OCI-LY7 (cell line): ENCODE measurements around the gene MYL12A. TPM values are rescaled to one million over a fixed set of nuclear protein-coding genes. Genes with fewer than 3 reads are reported as not detected.

Experiments used
- BruUV-seq: library from RNA; stranded (reverse); fragments of 400-500 nt; replicated peaks from 2 replicates; lab custom pipeline; 2021; lab: Mats Ljungman, UMichigan
- CTCF ChIA-PET: fragments of 300-600 bp; sonication (Branson Sonifier 250); formaldehyde crosslinking; loops from one replicate; lab custom pipeline; 2022; ENCODE audit warnings: antibody characterized with exemption; ENCODE audit not compliant: unreplicated experiment; lab: Charles Lee
- POLR2A ChIA-PET: fragments of 300-600 bp; sonication (Branson Sonifier 250); formaldehyde crosslinking; loops from one replicate; lab custom pipeline; 2022; ENCODE audit warnings: antibody characterized with exemption; lab: Charles Lee
- DNase-seq: peaks from one replicate; pipeline ENCODE4 v3.0.0-alpha.2; 2015; ENCODE audit warnings: low spot score
- H2AFZ ChIP-seq: fragments of 200-600 bp; sonication (generic), shearing (Covaris generic); 2 replicates; pipeline ENCODE4 v1.6.1; 2014; ENCODE audit warnings: mild to moderate bottlenecking, antibody characterized with exemption, low read length, moderate library complexity
- H3K27ac ChIP-seq: fragments of 200-600 bp; sonication (generic); 2 replicates; pipeline ENCODE4 v1.5.1; 2014; ENCODE audit warnings: mixed run types, low read depth, mild to moderate bottlenecking, moderate library complexity, low read length, inconsistent platforms; ENCODE audit not compliant: poor library complexity, severe bottlenecking
- H3K36me3 ChIP-seq: fragments of 200-600 bp; sonication (generic); 2 replicates; pipeline ENCODE4 v1.6.1; 2014; ENCODE audit warnings: mild to moderate bottlenecking, antibody characterized with exemption, low read length, moderate library complexity, mixed read lengths; ENCODE audit not compliant: insufficient read depth
- H3K4me1 ChIP-seq: fragments of 200-600 bp; sonication (generic); 2 replicates; pipeline ENCODE4 v1.5.1; 2014; ENCODE audit warnings: mild to moderate bottlenecking, low read length; ENCODE audit not compliant: insufficient read depth, poor library complexity, severe bottlenecking
- H3K4me2 ChIP-seq: fragments of 200-600 bp; sonication (generic); 2 replicates; pipeline ENCODE4 v1.6.1; 2014; ENCODE audit warnings: mild to moderate bottlenecking, low read length
- H3K4me3 ChIP-seq: fragments of 200-600 bp; sonication (generic); 2 replicates; pipeline ENCODE4 v1.5.1; 2014; ENCODE audit warnings: mild to moderate bottlenecking, low read depth, low read length; ENCODE audit not compliant: poor library complexity, severe bottlenecking
- H3K79me2 ChIP-seq: fragments of 200-600 bp; sonication (generic); 2 replicates; pipeline ENCODE4 v1.6.1; 2016; ENCODE audit warnings: low read depth, mild to moderate bottlenecking, low read length, moderate library complexity, mixed read lengths; ENCODE audit not compliant: insufficient read depth
- H3K9me2 ChIP-seq: fragments of 200-600 bp; sonication (generic); 2 replicates; pipeline ENCODE4 v1.6.1; 2016; ENCODE audit warnings: mild to moderate bottlenecking, low read length, mixed read lengths; ENCODE audit not compliant: insufficient read depth
- H3K9me3 ChIP-seq: fragments of 200-600 bp; sonication (generic); 2 replicates; pipeline ENCODE4 v1.6.1; 2014; ENCODE audit warnings: mild to moderate bottlenecking, mixed run types, low read length, mixed read lengths
- H4K20me1 ChIP-seq: fragments of 200-600 bp; sonication (generic); 2 replicates; pipeline ENCODE4 v1.6.1; 2014; ENCODE audit warnings: mild to moderate bottlenecking, antibody characterized with exemption, low read length, moderate library complexity, mixed read lengths; ENCODE audit not compliant: insufficient read depth
- EZH2phosphoT487 ChIP-seq: fragments of 200-600 bp; sonication (generic); IDR thresholded peaks from 2 replicates; pipeline ENCODE4 v1.6.1; 2018; ENCODE audit warnings: low read depth, borderline replicate concordance, mild to moderate bottlenecking, mixed run types, antibody characterized with exemption, low read length, moderate library complexity, mixed read lengths
- intact Hi-C: fragments of 100-400 bp; cut with micrococcal nuclease; formaldehyde crosslinking; loops from one replicate; pipeline ENCODE4 v1.10.0; 2022; ENCODE audit not compliant: unreplicated experiment
- total RNA-seq, 2 experiments: library from RNA; depleted of rRNA in 1 of 2; stranded (reverse); fragments of >200 nt in 1 of 2; shearing (Covaris generic) in 1 of 2; gene quantifications; 2 replicates each; pipeline ENCODE4 v1.2.3, GENCODE V29; 2014 to 2022
- TF ChIP-seq, protein P1 (sequence below): fragments of 200-600 bp; sonication (generic); conservative IDR thresholded peaks from 2 replicates; pipeline ENCODE4 v1.5.1; 2014; ENCODE audit warnings: mild to moderate bottlenecking, antibody characterized with exemption, low read length, moderate library complexity, mixed read lengths

MYL12A gene
- total RNA-seq, 2 experiments from 2014 or later, result 301 to 423 TPM

GRCh38 chr18:3268306-3268705, 20.7 kb downstream of the MYL12A start:
- Histone ChIP-seq H4K20me1 (peaks cover 24% of the 10 kb centered on the region; the same call in 1 of the 2 replicates), H3K4me3 (no peak overlapping the region), H3K9me2 (no peaks in the 10 kb centered on the region), H3K36me3 (peaks cover 34% of the 10 kb centered on the region), H2AFZ (no peak overlapping the region), H3K4me2 (peak overlapping the region; percentile 93), H3K9me3 (no peaks in the 10 kb centered on the region), H3K4me1 (peaks cover 68% of the 10 kb centered on the region), H3K79me2 (peaks cover 100% of the 10 kb centered on the region), H3K27ac (no peak overlapping the region)
- no peak for DNase-seq
- TF ChIP-seq, protein P1, sequence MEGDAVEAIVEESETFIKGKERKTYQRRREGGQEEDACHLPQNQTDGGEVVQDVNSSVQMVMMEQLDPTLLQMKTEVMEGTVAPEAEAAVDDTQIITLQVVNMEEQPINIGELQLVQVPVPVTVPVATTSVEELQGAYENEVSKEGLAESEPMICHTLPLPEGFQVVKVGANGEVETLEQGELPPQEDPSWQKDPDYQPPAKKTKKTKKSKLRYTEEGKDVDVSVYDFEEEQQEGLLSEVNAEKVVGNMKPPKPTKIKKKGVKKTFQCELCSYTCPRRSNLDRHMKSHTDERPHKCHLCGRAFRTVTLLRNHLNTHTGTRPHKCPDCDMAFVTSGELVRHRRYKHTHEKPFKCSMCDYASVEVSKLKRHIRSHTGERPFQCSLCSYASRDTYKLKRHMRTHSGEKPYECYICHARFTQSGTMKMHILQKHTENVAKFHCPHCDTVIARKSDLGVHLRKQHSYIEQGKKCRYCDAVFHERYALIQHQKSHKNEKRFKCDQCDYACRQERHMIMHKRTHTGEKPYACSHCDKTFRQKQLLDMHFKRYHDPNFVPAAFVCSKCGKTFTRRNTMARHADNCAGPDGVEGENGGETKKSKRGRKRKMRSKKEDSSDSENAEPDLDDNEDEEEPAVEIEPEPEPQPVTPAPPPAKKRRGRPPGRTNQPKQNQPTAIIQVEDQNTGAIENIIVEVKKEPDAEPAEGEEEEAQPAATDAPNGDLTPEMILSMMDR, result no peak
- TF ChIP-seq EZH2phosphoT487, result no peak
- intact Hi-C loops, result no loop called here
- ChIA-PET POLR2A (interaction anchor here (0.9 kb wide), 1 partner anchor 18 kb away, joined by 3 read pairs; no protein-coding TSS in a partner anchor), CTCF (no interaction called here)
- no TSS peak for BruUV-seq

- intact Hi-C loops, result no loop called here
- no TSS peak for BruUV-seq
- Histone ChIP-seq H3K27ac (no peak overlapping the region), H3K9me3 (no peaks in the 10 kb centered on the region), H3K36me3 (peaks cover 45% of the 10 kb centered on the region), H4K20me1 (peaks cover 17% of the 10 kb centered on the region; the same call in 1 of the 2 replicates), H3K79me2 (peaks cover 100% of the 10 kb centered on the region), H3K4me1 (peaks cover 65% of the 10 kb centered on the region), H3K4me3 (no peak overlapping the region), H3K4me2 (peak overlapping the region; percentile 93; the same call in 1 of the 2 replicates), H3K9me2 (no peaks in the 10 kb centered on the region), H2AFZ (no peak overlapping the region)
- POLR2A ChIA-PET, result interaction anchor here (0.9 kb wide), 1 partner anchor 19 kb away, joined by 3 read pairs; no protein-coding TSS in a partner anchor
- no peak for DNase-seq
- no peak for TF ChIP-seq EZH2phosphoT487
- TF ChIP-seq, protein P1, result no peak
- CTCF ChIA-PET, result no interaction called here
Measured at GRCh38 chr18:3269241-3269913, 21.8 kb downstream of the MYL12A start.

- Histone ChIP-seq H3K4me1 (peaks cover 60% of the 10 kb centered on the region), H3K79me2 (peaks cover 95% of the 10 kb centered on the region), H3K27ac (no peak overlapping the region), H2AFZ (no peak overlapping the region), H3K4me2 (no peak overlapping the region), H3K9me2 (no peaks in the 10 kb centered on the region), H3K4me3 (no peak overlapping the region), H3K36me3 (peaks cover 50% of the 10 kb centered on the region), H3K9me3 (no peaks in the 10 kb centered on the region), H4K20me1 (peaks cover 17% of the 10 kb centered on the region; the same call in 1 of the 2 replicates)
- ChIA-PET CTCF (no interaction called here), POLR2A (interaction anchor here (1.4 kb wide), 1 partner anchor 184 kb away, joined by 3 read pairs; no protein-coding TSS in a partner anchor)
- no TSS peak for BruUV-seq
- DNase-seq, result no peak
- intact Hi-C loops, result no loop called here
- TF ChIP-seq, protein P1, result no peak
- no peak for TF ChIP-seq EZH2phosphoT487
Measured at GRCh38 chr18:3269914-3270299, 22.3 kb downstream of the MYL12A start.
